IMR-90 (cell line): ENCODE results near the gene SLC52A3. TPM values are rescaled to one million over a fixed set of nuclear protein-coding genes. Genes with fewer than 3 reads are reported as not detected.

ENCODE experiments used
- ATAC-seq: fragments of 200-7000 bp; cut with Tn5 transposase; 2 replicates; pipeline ENCODE4 v1.9.1; 2020; ENCODE audit warnings: low read depth, mild to moderate bottlenecking, moderate library complexity
- BruUV-seq: library from RNA; stranded (reverse); fragments of 400-500 nt; replicated peaks from 2 replicates; lab custom pipeline; 2021; lab: Mats Ljungman, UMichigan
- CTCF ChIA-PET: fragments of 300-600 bp; formaldehyde crosslinking; extraction: SDS; loops from one replicate; lab custom pipeline; 2021; ENCODE audit warnings: antibody characterized with exemption; lab: Yijun Ruan, JAX
- POLR2A ChIA-PET: fragments of 300-600 bp; sonication (Branson Sonifier 250); formaldehyde crosslinking; loops from one replicate; lab custom pipeline; 2022; ENCODE audit warnings: antibody characterized with exemption; ENCODE audit not compliant: unreplicated experiment; lab: Charles Lee
- DNase-seq: peaks from one replicate; pipeline ENCODE4 v3.0.0; 2013
- H2AFZ ChIP-seq: replicated peaks from 2 replicates; pipeline ENCODE3; 2013; ENCODE audit warnings: low read length, mild to moderate bottlenecking; ENCODE audit not compliant: poor library complexity
- H2AK5ac ChIP-seq: 2 replicates; pipeline ENCODE4 v1.6.1; 2013; ENCODE audit warnings: low read depth, low read length, inconsistent platforms
- H2AK9ac ChIP-seq: replicated peaks from 2 replicates; pipeline ENCODE3; 2013; ENCODE audit warnings: mild to moderate bottlenecking, low read depth, low read length, moderate library complexity; ENCODE audit not compliant: poor library complexity
- H2BK120ac ChIP-seq: 2 replicates; pipeline ENCODE4 v1.6.1; 2013; ENCODE audit warnings: low read depth, low read length, inconsistent platforms
- H2BK15ac ChIP-seq: 3 replicates; pipeline ENCODE4 v1.6.1; 2013; ENCODE audit warnings: low read depth, low read length, inconsistent platforms
- H2BK20ac ChIP-seq: 2 replicates; pipeline ENCODE4 v1.6.1; 2013; ENCODE audit warnings: low read depth, mild to moderate bottlenecking, inconsistent platforms, low read length, moderate library complexity
- H2BK5ac ChIP-seq: 2 replicates; pipeline ENCODE4 v1.6.1; 2013; ENCODE audit warnings: mild to moderate bottlenecking, low read depth, low read length, inconsistent platforms; ENCODE audit not compliant: poor library complexity, severe bottlenecking
- H3K14ac ChIP-seq: replicated peaks from 2 replicates; pipeline ENCODE4 v1.6.1; 2013; ENCODE audit warnings: low read depth, low read length, inconsistent platforms
- H3K18ac ChIP-seq: 2 replicates; pipeline ENCODE4 v1.6.1; 2013; ENCODE audit warnings: low read depth, low read length, control low read depth
- H3K23ac ChIP-seq: 2 replicates; pipeline ENCODE4 v1.6.1; 2013; ENCODE audit warnings: low read depth, low read length, inconsistent platforms
- H3K27ac ChIP-seq: 2 replicates; pipeline ENCODE4 v1.5.1; 2013; ENCODE audit warnings: mild to moderate bottlenecking, control low read depth, low read length; ENCODE audit not compliant: insufficient read depth
- H3K27me3 ChIP-seq: 2 replicates; pipeline ENCODE4 v1.6.1; 2013; ENCODE audit warnings: low read length; ENCODE audit not compliant: control insufficient read depth, insufficient read depth
- H3K36me3 ChIP-seq: 2 replicates; pipeline ENCODE4 v1.6.1; 2013; ENCODE audit warnings: low read length, mixed read lengths; ENCODE audit not compliant: control insufficient read depth, insufficient read depth
- H3K4ac ChIP-seq: 2 replicates; pipeline ENCODE4 v1.6.1; 2013; ENCODE audit warnings: low read depth, low read length, inconsistent platforms
- H3K4me1 ChIP-seq: 2 replicates; pipeline ENCODE4 v1.6.1; 2013; ENCODE audit warnings: low read length, mixed read lengths; ENCODE audit not compliant: control insufficient read depth, insufficient read depth
- H3K4me2 ChIP-seq: 2 replicates; pipeline ENCODE4 v1.6.1; 2013; ENCODE audit warnings: low read depth, mild to moderate bottlenecking, control low read depth, low read length, moderate library complexity
- H3K4me3 ChIP-seq: 2 replicates; pipeline ENCODE4 v1.5.1; 2013; ENCODE audit warnings: low read depth, mild to moderate bottlenecking, control low read depth, low read length, moderate library complexity; ENCODE audit not compliant: insufficient read depth
- H3K56ac ChIP-seq: 2 replicates; pipeline ENCODE4 v1.6.1; 2013; ENCODE audit warnings: low read length, inconsistent platforms; ENCODE audit not compliant: insufficient read depth; ENCODE audit errors: extremely low read depth
- H3K79me1 ChIP-seq, 2 experiments: 2 replicates each; pipeline ENCODE4 v1.6.1; 2013; ENCODE audit warnings: low read length in 2 of 2, inconsistent platforms in 1 of 2, low read depth in 1 of 2
- H3K9ac ChIP-seq: 2 replicates; pipeline ENCODE4 v1.6.1; 2013; ENCODE audit warnings: low read depth, low read length, control low read depth
- H3K9me1 ChIP-seq: 2 replicates; pipeline ENCODE4 v1.6.1; 2013; ENCODE audit warnings: low read length, inconsistent platforms; ENCODE audit not compliant: insufficient read depth
- H3K9me3 ChIP-seq: 2 replicates; pipeline ENCODE4 v1.6.1; 2013; ENCODE audit warnings: low read length; ENCODE audit not compliant: control insufficient read depth, insufficient read depth
- H4K20me1 ChIP-seq: 2 replicates; pipeline ENCODE4 v1.6.1; 2013; ENCODE audit warnings: low read length, inconsistent platforms; ENCODE audit not compliant: insufficient read depth
- H4K5ac ChIP-seq: 2 replicates; pipeline ENCODE4 v1.6.1; 2013; ENCODE audit warnings: mild to moderate bottlenecking, low read depth, low read length, control low read depth
- H4K8ac ChIP-seq, 2 experiments: 2 replicates each; pipeline ENCODE4 v1.6.1; 2013; ENCODE audit warnings: low read depth in 2 of 2, low read length in 2 of 2, control low read depth in 1 of 2, inconsistent platforms in 1 of 2
- H4K91ac ChIP-seq: 2 replicates; pipeline ENCODE4 v1.6.1; 2013; ENCODE audit warnings: low read depth, low read length, inconsistent platforms; ENCODE audit not compliant: insufficient read depth
- BHLHE40 ChIP-seq: fragments of 150-350 bp; IDR thresholded peaks from 2 replicates; pipeline ENCODE4 v1.6.1; 2016; ENCODE audit warnings: mild to moderate bottlenecking, low read depth, low read length
- CEBPB ChIP-seq: IDR thresholded peaks from 2 replicates; pipeline ENCODE4 v1.6.1; 2012; ENCODE audit warnings: low read depth, low read length, improper control_type of control experiment
- CTCF ChIP-seq: conservative IDR thresholded peaks from 2 replicates; pipeline ENCODE4 v1.5.1; 2012; ENCODE audit warnings: mild to moderate bottlenecking, low read depth, low read length, improper control_type of control experiment
- POLR2A ChIP-seq: IDR thresholded peaks from 2 replicates; pipeline ENCODE4 v1.6.1; 2012; ENCODE audit warnings: mild to moderate bottlenecking, low read depth, low read length
- RFX5 ChIP-seq: IDR thresholded peaks from 2 replicates; pipeline ENCODE4 v1.8.0; 2012; ENCODE audit warnings: low read depth, mild to moderate bottlenecking, low read length, moderate library complexity
- WGBS, 2 experiments: methylation state at CpG; one replicate each; pipeline versions ENCODE4 v1.1.5 to v1.1.7; 2013; ENCODE audit warnings: missing lambda C conversion rate in 2 of 2; ENCODE audit not compliant: insufficient read length in 1 of 2; ENCODE audit errors: extremely low coverage in 2 of 2; 5-methylcytosine and 5-hydroxymethylcytosine counted together
- dilution Hi-C: fragments of 300-500 bp; cut with HindIII; formaldehyde crosslinking; loops from one replicate; pipeline ENCODE4 v1.14.3; 2018; ENCODE audit warnings: low sequenced_read_pairs; ENCODE audit not compliant: unreplicated experiment
- in situ Hi-C: fragments of 300-500 bp; cut with MboI; formaldehyde crosslinking; loops from 3 replicates; pipeline ENCODE4 v1.14.3; 2019; ENCODE audit warnings: low sequenced_read_pairs, inconsistent platforms, mixed read lengths
- intact Hi-C: fragments of 100-400 bp; cut with micrococcal nuclease; formaldehyde crosslinking; loops from 2 replicates; pipeline ENCODE4 v1.10.0; 2022
- polyA plus RNA-seq, 3 experiments: library from polyadenylated mRNA; depleted of rRNA; stranded (reverse); fragments of >200 nt; gene quantifications; 2 replicates each; pipeline ENCODE4 v1.2.3, GENCODE V29; 2012; ENCODE audit warnings: low replicate concordance in 1 of 3
- total RNA-seq: library from RNA; depleted of rRNA; stranded (reverse); fragments of >200 nt; gene quantifications from 2 replicates; pipeline ENCODE4 v1.2.3, GENCODE V29; 2012

SLC52A3 gene
- total and polyA plus RNA-seq, 2 of the 4 experiments (the other 2 are of a cell fraction): not detected

DNA sequence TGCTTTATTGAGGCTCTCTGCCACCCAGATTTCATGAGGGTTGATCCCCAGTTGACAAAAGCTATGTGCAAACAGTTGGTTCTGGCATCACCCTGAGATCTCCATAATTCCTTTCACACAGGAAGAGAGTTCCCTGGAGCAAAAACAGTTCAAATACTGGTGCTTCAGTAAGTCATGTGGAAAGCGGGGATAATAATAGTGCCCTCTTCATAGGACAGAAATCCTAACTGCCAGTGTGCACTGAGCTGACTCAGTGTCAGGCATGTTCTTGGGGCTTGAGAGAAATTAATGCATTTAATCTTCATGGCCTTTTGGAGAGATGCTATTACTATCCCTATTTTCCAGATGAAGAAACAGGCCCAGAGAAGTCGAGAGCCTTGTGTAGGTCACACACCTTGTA, 7.9 kb upstream of the SLC52A3 start:
- Histone ChIP-seq H3K23ac (no peak overlapping the region), H3K36me3 (no peaks in the 10 kb centered on the region), H4K91ac (no peak overlapping the region), H2BK15ac (no peak overlapping the region), H4K8ac (no peak overlapping the region), H2BK20ac (no peak overlapping the region), H2AK9ac (no peak overlapping the region), H3K4me1 (no peaks in the 10 kb centered on the region), H3K9me1 (no peaks in the 10 kb centered on the region), H3K9me3 (no peaks in the 10 kb centered on the region), H3K9ac (no peak overlapping the region), H2BK120ac (no peak overlapping the region), H3K18ac (no peak overlapping the region), H3K4ac (no peak overlapping the region), H2BK5ac (no peak overlapping the region), H3K56ac (no peak overlapping the region), H3K4me2 (no peak overlapping the region), H3K4me3 (no peak overlapping the region), H3K14ac (no peak overlapping the region), H2AK5ac (no peak overlapping the region), H4K5ac (no peak overlapping the region), H4K20me1 (no peaks in the 10 kb centered on the region), H3K27ac (no peak overlapping the region), H3K27me3 (peaks cover 8% of the 10 kb centered on the region; the same call in 1 of the 2 replicates), H2AFZ (no peak overlapping the region), H3K79me1 (no peaks in the 10 kb centered on the region)
- WGBS, 2 experiments: 33% methylated on average over 1 of the region's 2 CpGs; no CpG with 5 or more reads in 1 of the 2 experiments
- ChIA-PET CTCF (no interaction called here), POLR2A (no interaction called here)
- ATAC-seq (no peak), DNase-seq (no peak)
- intact Hi-C loops (no loop called here), in situ Hi-C loops (no loop called here), dilution Hi-C loops (no loop called here)
- no TSS peak for BruUV-seq
- TF ChIP-seq RFX5 (no peak), CTCF (no peak), CEBPB (no peak), POLR2A (no peak), BHLHE40 (no peak)
